Measurements from ENCODE around the gene CEP112.

GRCh38 chr17:65819810-65820209, 372.1 kb downstream of the CEP112 start:
- TF ChIP-seq MAX (IDR thresholded peaks at IDR 0.05; ENCODE audit: low read depth, low read length) (no peak), CTCF (IDR thresholded peaks at IDR 0.05; ENCODE audit: low read depth, low read length) (no peak), POLR2A (IDR thresholded peaks at IDR 0.05; ENCODE audit: extremely low read depth, insufficient read length) (no peak), MYC (IDR thresholded peaks at IDR 0.05; ENCODE audit: low read depth, low read length) (no peak)

Measured in NB4 (cell line).